DND-41 (cell line): ENCODE data around the gene RHPN2.

Source experiments
- EZH2 ChIP-seq: IDR thresholded peaks from 3 replicates; pipeline ENCODE4 v1.6.1; 2012; ENCODE audit warnings: borderline replicate concordance, low read depth, mild to moderate bottlenecking, moderate library complexity, low read length, inconsistent platforms; ENCODE audit not compliant: severe bottlenecking
- TF ChIP-seq, protein P1 (sequence below): IDR thresholded peaks from 2 replicates; pipeline ENCODE4 v1.5.1; 2012; ENCODE audit warnings: borderline replicate concordance, low read length, moderate library complexity, mild to moderate bottlenecking; ENCODE audit not compliant: poor library complexity, severe bottlenecking; ENCODE audit errors: extremely low read depth

DNA sequence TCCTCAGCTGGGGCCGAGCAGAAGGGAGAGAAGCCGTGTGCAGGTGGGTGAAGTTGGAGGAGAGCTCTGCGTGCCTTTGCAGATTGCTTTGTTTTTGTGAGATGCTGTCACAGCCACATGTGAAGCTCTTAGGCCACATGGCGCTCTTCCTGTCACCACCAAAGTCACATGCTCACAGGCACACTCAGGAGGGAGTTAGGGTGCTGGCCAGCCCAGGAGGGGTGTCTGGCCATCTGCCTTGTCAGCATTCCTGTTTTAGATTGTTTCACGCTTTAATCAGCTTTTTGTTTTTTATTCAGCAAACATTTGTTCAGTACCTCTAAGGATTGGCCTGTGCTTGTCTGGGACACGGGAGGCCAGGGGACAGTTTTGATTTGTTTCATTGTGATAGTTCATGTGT is 38.2 kb upstream of the RHPN2 start:
- TF ChIP-seq, protein P1, sequence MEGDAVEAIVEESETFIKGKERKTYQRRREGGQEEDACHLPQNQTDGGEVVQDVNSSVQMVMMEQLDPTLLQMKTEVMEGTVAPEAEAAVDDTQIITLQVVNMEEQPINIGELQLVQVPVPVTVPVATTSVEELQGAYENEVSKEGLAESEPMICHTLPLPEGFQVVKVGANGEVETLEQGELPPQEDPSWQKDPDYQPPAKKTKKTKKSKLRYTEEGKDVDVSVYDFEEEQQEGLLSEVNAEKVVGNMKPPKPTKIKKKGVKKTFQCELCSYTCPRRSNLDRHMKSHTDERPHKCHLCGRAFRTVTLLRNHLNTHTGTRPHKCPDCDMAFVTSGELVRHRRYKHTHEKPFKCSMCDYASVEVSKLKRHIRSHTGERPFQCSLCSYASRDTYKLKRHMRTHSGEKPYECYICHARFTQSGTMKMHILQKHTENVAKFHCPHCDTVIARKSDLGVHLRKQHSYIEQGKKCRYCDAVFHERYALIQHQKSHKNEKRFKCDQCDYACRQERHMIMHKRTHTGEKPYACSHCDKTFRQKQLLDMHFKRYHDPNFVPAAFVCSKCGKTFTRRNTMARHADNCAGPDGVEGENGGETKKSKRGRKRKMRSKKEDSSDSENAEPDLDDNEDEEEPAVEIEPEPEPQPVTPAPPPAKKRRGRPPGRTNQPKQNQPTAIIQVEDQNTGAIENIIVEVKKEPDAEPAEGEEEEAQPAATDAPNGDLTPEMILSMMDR: no peak
- no peak for TF ChIP-seq EZH2
